Progenitor cell of endocrine pancreas (in vitro differentiated cells): Measurements from ENCODE around the gene SLC7A1. TPM values are rescaled to one million over a fixed set of nuclear protein-coding genes. Genes with fewer than 3 reads are reported as not detected.

Experiments used
- DNase-seq: peaks from one replicate; pipeline ENCODE4 v3.0.0; 2021; ENCODE audit warnings: low spot score; ENCODE audit not compliant: unreplicated experiment
- H3K27ac Mint-ChIP-seq: 2 replicates; pipeline ENCODE4 v1.8.0; 2021; ENCODE audit warnings: mild to moderate bottlenecking, moderate library complexity, mixed read lengths
- H3K27me3 Mint-ChIP-seq: 2 replicates; pipeline ENCODE4 v1.8.0; 2021; ENCODE audit warnings: mixed read lengths
- H3K36me3 Mint-ChIP-seq: 2 replicates; pipeline ENCODE4 v1.8.0; 2022; ENCODE audit warnings: mixed read lengths; ENCODE audit not compliant: insufficient read depth
- H3K4me1 Mint-ChIP-seq: 2 replicates; pipeline ENCODE4 v1.8.0; 2021; ENCODE audit warnings: low read depth, mixed read lengths
- H3K4me3 Mint-ChIP-seq: 2 replicates; pipeline ENCODE4 v1.8.0; 2021; ENCODE audit warnings: low read depth, mild to moderate bottlenecking, moderate library complexity, mixed read lengths
- H3K9me3 Mint-ChIP-seq: 2 replicates; pipeline ENCODE4 v1.8.0; 2021; ENCODE audit warnings: low read depth, mixed read lengths
- total RNA-seq: library from RNA; stranded (reverse); gene quantifications from 2 replicates; pipeline ENCODE4 v1.2.1, GENCODE V29; 2021
- TF ChIP-seq, protein P1 (sequence below): fragments of 200-600 bp; sonication (generic); IDR thresholded peaks from one replicate; pipeline ENCODE4 v1.5.0; 2021; ENCODE audit warnings: antibody characterized with exemption, mild to moderate bottlenecking; ENCODE audit not compliant: unreplicated experiment

SLC7A1 gene
- total RNA-seq, 1 donor from 2014 or later, result 31.3 TPM

DNA sequence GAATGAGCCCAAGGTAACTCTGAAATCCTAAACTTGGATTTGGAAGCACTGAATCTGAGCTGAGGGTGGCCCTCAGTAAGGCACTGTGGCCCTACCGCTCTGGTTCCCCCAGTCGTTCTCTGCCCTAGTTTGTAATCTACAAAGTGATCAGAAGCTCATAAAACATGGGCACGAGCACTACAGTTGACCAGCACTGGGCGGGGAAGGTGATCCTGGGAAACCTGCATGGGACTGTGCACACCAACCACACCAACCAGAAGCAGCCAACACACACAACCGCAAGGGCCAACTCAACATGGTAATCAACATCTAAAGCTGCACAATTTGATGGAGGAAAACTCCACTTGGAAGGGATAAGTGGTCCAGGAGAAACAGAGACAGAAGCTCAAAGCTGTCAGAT is 22.9 kb downstream of the SLC7A1 start:
- H3K36me3 Mint-ChIP-seq, result peaks cover 3% of the 10 kb centered on the region
- H3K4me1 Mint-ChIP-seq, result peaks cover 12% of the 10 kb centered on the region
- H3K27me3 Mint-ChIP-seq, result peaks cover 4% of the 10 kb centered on the region
- TF ChIP-seq, protein P1, sequence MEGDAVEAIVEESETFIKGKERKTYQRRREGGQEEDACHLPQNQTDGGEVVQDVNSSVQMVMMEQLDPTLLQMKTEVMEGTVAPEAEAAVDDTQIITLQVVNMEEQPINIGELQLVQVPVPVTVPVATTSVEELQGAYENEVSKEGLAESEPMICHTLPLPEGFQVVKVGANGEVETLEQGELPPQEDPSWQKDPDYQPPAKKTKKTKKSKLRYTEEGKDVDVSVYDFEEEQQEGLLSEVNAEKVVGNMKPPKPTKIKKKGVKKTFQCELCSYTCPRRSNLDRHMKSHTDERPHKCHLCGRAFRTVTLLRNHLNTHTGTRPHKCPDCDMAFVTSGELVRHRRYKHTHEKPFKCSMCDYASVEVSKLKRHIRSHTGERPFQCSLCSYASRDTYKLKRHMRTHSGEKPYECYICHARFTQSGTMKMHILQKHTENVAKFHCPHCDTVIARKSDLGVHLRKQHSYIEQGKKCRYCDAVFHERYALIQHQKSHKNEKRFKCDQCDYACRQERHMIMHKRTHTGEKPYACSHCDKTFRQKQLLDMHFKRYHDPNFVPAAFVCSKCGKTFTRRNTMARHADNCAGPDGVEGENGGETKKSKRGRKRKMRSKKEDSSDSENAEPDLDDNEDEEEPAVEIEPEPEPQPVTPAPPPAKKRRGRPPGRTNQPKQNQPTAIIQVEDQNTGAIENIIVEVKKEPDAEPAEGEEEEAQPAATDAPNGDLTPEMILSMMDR, result no peak
- no peak for DNase-seq
- no peak overlapping the region for H3K4me3 Mint-ChIP-seq
- no peak overlapping the region for H3K27ac Mint-ChIP-seq
- no peaks in the 10 kb centered on the region for H3K9me3 Mint-ChIP-seq

DNA sequence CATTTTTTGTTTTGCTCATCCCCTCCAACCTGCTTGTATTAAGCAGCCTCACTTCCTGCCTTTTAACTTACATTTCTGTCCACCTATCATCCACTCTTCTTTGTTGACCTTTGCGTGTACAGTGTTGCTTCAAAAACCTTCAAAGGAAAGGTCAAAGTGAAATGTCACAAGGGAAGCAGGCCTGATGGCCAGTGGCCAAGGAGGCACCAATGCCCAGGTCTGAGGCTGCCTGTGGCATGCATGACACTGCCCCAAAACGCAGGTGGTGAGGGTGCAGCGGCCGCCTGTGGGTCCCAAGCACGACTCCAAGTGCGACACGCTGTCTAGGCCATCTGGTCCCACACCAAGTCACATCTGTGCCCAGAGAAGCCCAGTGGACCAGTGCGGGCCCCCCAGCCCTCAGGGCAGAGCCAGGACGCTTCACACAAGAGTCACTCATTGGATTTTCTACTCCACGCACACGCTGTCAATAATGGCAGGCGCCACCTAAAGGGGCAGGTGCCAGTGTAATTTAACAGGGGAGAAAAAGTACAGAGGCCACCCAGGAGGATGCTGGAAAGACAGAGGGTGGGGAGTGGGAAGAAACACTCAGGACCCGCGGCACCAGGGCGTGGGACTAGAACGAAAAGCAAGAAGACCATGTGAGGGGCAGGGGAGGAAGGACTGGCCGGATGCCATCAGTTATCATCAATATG is 23.5 kb downstream of the SLC7A1 start:
- peaks cover 12% of the 10 kb centered on the region for H3K4me1 Mint-ChIP-seq
- H3K4me3 Mint-ChIP-seq, result no peak overlapping the region
- peaks cover 4% of the 10 kb centered on the region for H3K27me3 Mint-ChIP-seq
- H3K27ac Mint-ChIP-seq, result no peak overlapping the region
- TF ChIP-seq, protein P1, result no peak
- peaks cover 3% of the 10 kb centered on the region for H3K36me3 Mint-ChIP-seq
- no peaks in the 10 kb centered on the region for H3K9me3 Mint-ChIP-seq
- no peak for DNase-seq

DNA sequence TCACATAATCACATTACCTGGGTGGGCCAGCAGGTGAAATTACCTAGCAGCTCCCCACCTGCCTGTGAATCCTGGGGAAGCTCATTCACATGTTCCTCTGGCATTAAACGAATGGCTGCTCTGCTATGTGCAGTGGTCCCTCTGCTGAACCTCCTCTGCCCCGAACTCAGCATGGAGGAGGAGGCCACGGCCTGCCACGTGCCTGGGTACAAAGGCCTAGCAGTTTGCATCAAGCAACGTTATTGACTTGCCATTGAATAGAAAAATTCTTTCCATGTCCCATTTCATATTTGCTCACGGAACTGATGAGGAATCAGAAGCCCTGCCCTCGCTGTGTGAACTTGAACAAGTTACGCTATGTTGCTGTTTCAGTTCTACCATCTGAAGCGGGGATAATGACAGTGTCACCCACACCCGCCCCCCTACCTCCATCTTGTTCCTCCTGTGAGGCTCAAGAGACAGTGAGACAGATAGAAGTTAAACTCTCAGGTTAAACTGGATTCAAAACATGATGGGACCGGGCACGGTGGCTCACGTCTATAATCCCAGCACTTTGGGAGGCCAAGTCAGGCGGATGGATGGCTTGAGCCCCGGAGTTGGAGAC is 25.3 kb downstream of the SLC7A1 start:
- Mint-ChIP-seq H3K27me3 (peaks cover 4% of the 10 kb centered on the region), H3K4me1 (peaks cover 17% of the 10 kb centered on the region), H3K4me3 (no peak overlapping the region), H3K9me3 (no peaks in the 10 kb centered on the region), H3K27ac (no peak overlapping the region), H3K36me3 (no peaks in the 10 kb centered on the region)
- TF ChIP-seq, protein P1, result no peak
- no peak for DNase-seq

- H3K4me1 Mint-ChIP-seq, result peaks cover 18% of the 10 kb centered on the region
- H3K9me3 Mint-ChIP-seq, result no peaks in the 10 kb centered on the region
- no peaks in the 10 kb centered on the region for H3K36me3 Mint-ChIP-seq
- TF ChIP-seq, protein P1, result no peak
- no peak overlapping the region for H3K27ac Mint-ChIP-seq
- H3K4me3 Mint-ChIP-seq, result no peak overlapping the region
- H3K27me3 Mint-ChIP-seq, result peaks cover 4% of the 10 kb centered on the region
- no peak for DNase-seq
Measured at GRCh38 chr13:29569253-29570050, 26.0 kb downstream of the SLC7A1 start.

DNA sequence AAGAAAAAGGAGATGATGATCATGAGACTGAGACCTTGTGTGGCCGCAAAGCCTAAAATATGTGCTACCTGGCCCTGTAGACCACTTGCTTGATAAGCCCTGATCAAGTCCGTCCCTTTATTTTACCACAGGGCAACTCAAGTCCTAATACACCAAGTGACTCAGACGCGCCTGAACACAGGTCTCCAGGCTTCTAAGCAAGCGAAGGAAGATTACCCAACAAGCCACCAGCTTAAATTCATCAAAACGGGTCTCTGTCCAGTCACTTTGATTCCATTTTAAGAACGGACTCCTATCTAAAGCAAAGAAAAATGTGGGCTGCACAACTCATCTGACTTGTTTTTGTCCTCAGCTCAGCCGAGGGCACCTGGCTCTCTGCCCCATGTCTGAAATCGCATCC is 26.8 kb downstream of the SLC7A1 start:
- H3K4me1 Mint-ChIP-seq, result peaks cover 18% of the 10 kb centered on the region
- no peaks in the 10 kb centered on the region for H3K9me3 Mint-ChIP-seq
- H3K27ac Mint-ChIP-seq, result no peak overlapping the region
- no peaks in the 10 kb centered on the region for H3K36me3 Mint-ChIP-seq
- H3K4me3 Mint-ChIP-seq, result no peak overlapping the region
- peaks cover 9% of the 10 kb centered on the region for H3K27me3 Mint-ChIP-seq
- DNase-seq, result no peak
- TF ChIP-seq, protein P1, result no peak
